Measurements from ENCODE around the gene SULT1C2. TPM values are rescaled to one million over a fixed set of nuclear protein-coding genes. Genes with fewer than 3 reads are reported as not detected.

The SULT1C2 gene
- total and polyA plus RNA-seq, 2 experiments from 2014 or later: 15.3 to 25.1 TPM

GRCh38 chr2:108345951-108346350 lies 57.3 kb downstream of the SULT1C2 start:
- no peak overlapping the region for H3K27ac ChIP-seq
- TF ChIP-seq CTCF (IDR thresholded peaks at IDR 0.05; ENCODE audit: poor library complexity) (no peak), EZH2 (IDR thresholded peaks at IDR 0.05; ENCODE audit: borderline replicate concordance) (no peak), EZH2phosphoT487 (IDR thresholded peaks at IDR 0.05; ENCODE audit: low read depth, severe bottlenecking, unreplicated experiment) (no peak)
- no peak for DNase-seq (ENCODE audit: low spot score)

GRCh38 chr2:108346827-108347226 lies 58.1 kb downstream of the SULT1C2 start:
- Histone ChIP-seq H2AFZ (no peak overlapping the region), H3K9me3 (ENCODE audit: low read depth) (no peaks in the 10 kb centered on the region), H3K4me3 (no peak overlapping the region), H3K27ac (no peak overlapping the region), H3K4me1 (ENCODE audit: insufficient read depth) (no peaks in the 10 kb centered on the region), H3K9me2 (replicated peaks; ENCODE audit: insufficient read depth) (no peaks in the 10 kb centered on the region), H3K79me2 (no peaks in the 10 kb centered on the region), H3K27me3 (no peaks in the 10 kb centered on the region), H3K36me3 (replicated peaks; ENCODE audit: insufficient read depth, low read depth) (no peaks in the 10 kb centered on the region), H3K4me2 (no peak overlapping the region), H4K20me1 (ENCODE audit: insufficient read depth, poor library complexity, severe bottlenecking) (no peaks in the 10 kb centered on the region)
- TF ChIP-seq EZH2 (IDR thresholded peaks at IDR 0.05; ENCODE audit: borderline replicate concordance) (no peak), CTCF (IDR thresholded peaks at IDR 0.05; ENCODE audit: poor library complexity) (no peak), EZH2phosphoT487 (IDR thresholded peaks at IDR 0.05; ENCODE audit: low read depth, severe bottlenecking, unreplicated experiment) (no peak)
- DNase-seq (ENCODE audit: low spot score): no peak
- 80% methylated on average over 3 of the region's 3 CpGs for WGBS (ENCODE audit: low lambda C conversion rate, missing lambda C conversion rate)

More at GRCh38 chr2:108345951-108346350, 57.3 kb downstream of the SULT1C2 start:
- no peaks in the 10 kb centered on the region for H3K27me3 ChIP-seq
- no peaks in the 10 kb centered on the region for H3K36me3 ChIP-seq (replicated peaks; ENCODE audit: insufficient read depth, low read depth)
- H3K4me2 ChIP-seq: no peak overlapping the region
- H3K9me3 ChIP-seq (ENCODE audit: low read depth): no peaks in the 10 kb centered on the region
- H4K20me1 ChIP-seq (ENCODE audit: insufficient read depth, poor library complexity, severe bottlenecking): no peaks in the 10 kb centered on the region
- no peak overlapping the region for H2AFZ ChIP-seq
- WGBS (ENCODE audit: low lambda C conversion rate, missing lambda C conversion rate): 83% methylated on average over 3 of the region's 3 CpGs
- H3K4me3 ChIP-seq: no peak overlapping the region
- no peaks in the 10 kb centered on the region for H3K9me2 ChIP-seq (replicated peaks; ENCODE audit: insufficient read depth)
- no peaks in the 10 kb centered on the region for H3K4me1 ChIP-seq (ENCODE audit: insufficient read depth)
- H3K79me2 ChIP-seq: no peaks in the 10 kb centered on the region

GRCh38 chr2:108347786-108348185 lies 59.1 kb downstream of the SULT1C2 start:
- Histone ChIP-seq H3K27ac (no peak overlapping the region), H3K79me2 (no peaks in the 10 kb centered on the region), H3K4me2 (no peak overlapping the region), H3K4me1 (ENCODE audit: insufficient read depth) (no peaks in the 10 kb centered on the region), H2AFZ (no peak overlapping the region), H3K9me3 (ENCODE audit: low read depth) (no peaks in the 10 kb centered on the region), H3K4me3 (no peak overlapping the region), H3K36me3 (replicated peaks; ENCODE audit: insufficient read depth, low read depth) (no peaks in the 10 kb centered on the region), H3K27me3 (no peaks in the 10 kb centered on the region), H3K9me2 (replicated peaks; ENCODE audit: insufficient read depth) (no peaks in the 10 kb centered on the region), H4K20me1 (ENCODE audit: insufficient read depth, poor library complexity, severe bottlenecking) (no peaks in the 10 kb centered on the region)
- no peak for DNase-seq (ENCODE audit: low spot score)
- WGBS (ENCODE audit: low lambda C conversion rate, missing lambda C conversion rate): 75% methylated on average over 3 of the region's 3 CpGs
- no peak for TF ChIP-seq EZH2phosphoT487 (IDR thresholded peaks at IDR 0.05; ENCODE audit: low read depth, severe bottlenecking, unreplicated experiment)

- Histone ChIP-seq H3K79me2 (no peaks in the 10 kb centered on the region), H2AFZ (no peak overlapping the region), H3K36me3 (replicated peaks; ENCODE audit: insufficient read depth, low read depth) (no peaks in the 10 kb centered on the region), H3K27me3 (no peaks in the 10 kb centered on the region), H3K4me3 (no peak overlapping the region), H3K27ac (no peak overlapping the region), H4K20me1 (ENCODE audit: insufficient read depth, poor library complexity, severe bottlenecking) (no peaks in the 10 kb centered on the region), H3K4me1 (ENCODE audit: insufficient read depth) (no peaks in the 10 kb centered on the region), H3K9me3 (ENCODE audit: low read depth) (no peaks in the 10 kb centered on the region), H3K4me2 (no peak overlapping the region), H3K9me2 (replicated peaks; ENCODE audit: insufficient read depth) (no peaks in the 10 kb centered on the region)
- TF ChIP-seq EZH2 (IDR thresholded peaks at IDR 0.05; ENCODE audit: borderline replicate concordance): no peak
- TF ChIP-seq EZH2phosphoT487 (IDR thresholded peaks at IDR 0.05; ENCODE audit: low read depth, severe bottlenecking, unreplicated experiment): no peak
- 90% methylated on average over 5 of the region's 5 CpGs for WGBS (ENCODE audit: low lambda C conversion rate, missing lambda C conversion rate)
- DNase-seq (ENCODE audit: low spot score): no peak
These were observed 60.3 kb downstream of the SULT1C2 start for GRCh38 chr2:108348816-108349570.

Data from hepatocyte (in vitro differentiated cells).